Ecto neural progenitor cell (in vitro differentiated cells): ENCODE measurements around the gene VPS26B.

Experiments
- DNase-seq: peaks from one replicate; pipeline ENCODE4 v3.0.0-alpha.2; 2018; ENCODE audit warnings: low spot score

Gene VPS26B

GRCh38 chr11:134258577-134258976 is 34.1 kb downstream of the VPS26B start:
- no peak for DNase-seq

GRCh38 chr11:134260503-134260902 is 36.0 kb downstream of the VPS26B start:
- DNase-seq = no peak

GRCh38 chr11:134260983-134261382 is 36.5 kb downstream of the VPS26B start:
- no peak for DNase-seq

- DNase-seq = no peak
Measured at GRCh38 chr11:134261626-134262488, 37.4 kb downstream of the VPS26B start.

- DNase-seq = no peak
Measured at GRCh38 chr11:134264966-134265764, 40.7 kb downstream of the VPS26B start.

GRCh38 chr11:134266440-134266839 is 42.0 kb downstream of the VPS26B start:
- DNase-seq = no peak

GRCh38 chr11:134266841-134267251 is 42.4 kb downstream of the VPS26B start:
- no peak for DNase-seq

- DNase-seq = no peak
Measured at GRCh38 chr11:134267461-134267860, 43.0 kb downstream of the VPS26B start.

GRCh38 chr11:134267966-134268365 is 43.5 kb downstream of the VPS26B start:
- DNase-seq = no peak

- no peak for DNase-seq
Measured at GRCh38 chr11:134270250-134270714, 45.8 kb downstream of the VPS26B start.

GRCh38 chr11:134271978-134272377 is 47.5 kb downstream of the VPS26B start:
- DNase-seq = peak; percentile 9

GRCh38 chr11:134272381-134273316 is 48.2 kb downstream of the VPS26B start:
- peak; percentile 42 for DNase-seq

GRCh38 chr11:134273317-134273712 is 48.8 kb downstream of the VPS26B start:
- no peak for DNase-seq

GRCh38 chr11:134275188-134275533 is 50.7 kb downstream of the VPS26B start:
- DNase-seq = no peak

- DNase-seq = peak; percentile 72
Measured at GRCh38 chr11:134275534-134276395, 51.3 kb downstream of the VPS26B start, which contains the start of gene GLB1L3. Gene GLB1L3, plus strand, starts transcription at chr11:134276379. Its CDS starts 362 bp downstream, at chr11:134276741.

- DNase-seq = peak; percentile 68
Measured at GRCh38 chr11:134276396-134277182, 52.1 kb downstream of the VPS26B start.

- peak; percentile 49 for DNase-seq
Measured at GRCh38 chr11:134277183-134278001, 52.9 kb downstream of the VPS26B start.

GRCh38 chr11:134278356-134278755 is 53.9 kb downstream of the VPS26B start:
- DNase-seq = peak; percentile 39

GRCh38 chr11:134281635-134282034 is 57.2 kb downstream of the VPS26B start:
- peak; percentile 7 for DNase-seq
